H1 (cell line): ENCODE data around the gene ADK. TPM values are rescaled to one million over a fixed set of nuclear protein-coding genes. Genes with fewer than 3 reads are reported as not detected.

ENCODE experiments used
- CHD1 ChIP-seq: IDR thresholded peaks from 2 replicates; pipeline ENCODE4 v1.6.1; 2012; ENCODE audit warnings: low read depth, low read length, improper control_type of control experiment
- EGR1 ChIP-seq: IDR thresholded peaks from 2 replicates; pipeline ENCODE4 v1.6.1; 2011; ENCODE audit warnings: low read depth, low read length, borderline replicate concordance
- GTF2F1 ChIP-seq: IDR thresholded peaks from 2 replicates; pipeline ENCODE4 v1.6.1; 2012; ENCODE audit warnings: low read depth, low read length, improper control_type of control experiment, borderline replicate concordance
- polyA plus RNA-seq, 7 experiments: library from polyadenylated mRNA; depleted of rRNA in 3 of 7; stranded (reverse) in 5 of 7; unstranded in 2 of 7; fragments of >200 nt in 5 of 7; fragments of 200-250 nt in 2 of 7; gene quantifications; 1 replicate in 5 of 7; 2 replicates in 1 of 7; 4 replicates in 1 of 7; pipeline versions ENCODE4 v1.2.1 to v1.2.3, GENCODE V29; 2011 to 2013; ENCODE audit warnings: missing spikeins in 2 of 7, mixed read lengths in 2 of 7
- total RNA-seq: library from RNA; stranded (reverse); fragmentation: NEBNext Ultra II Directional; extraction: Animal tissue kit (Norgen Biotek cat#: 25700); gene quantifications from 2 replicates; pipeline ENCODE4 v1.2.1, GENCODE V29; 2021

Gene ADK
- total and polyA plus RNA-seq, 2 of the 8 experiments (the other 6 are each of a cell fraction or from before 2014, with no cell fraction given) = 12.3 to 42.4 TPM

DNA sequence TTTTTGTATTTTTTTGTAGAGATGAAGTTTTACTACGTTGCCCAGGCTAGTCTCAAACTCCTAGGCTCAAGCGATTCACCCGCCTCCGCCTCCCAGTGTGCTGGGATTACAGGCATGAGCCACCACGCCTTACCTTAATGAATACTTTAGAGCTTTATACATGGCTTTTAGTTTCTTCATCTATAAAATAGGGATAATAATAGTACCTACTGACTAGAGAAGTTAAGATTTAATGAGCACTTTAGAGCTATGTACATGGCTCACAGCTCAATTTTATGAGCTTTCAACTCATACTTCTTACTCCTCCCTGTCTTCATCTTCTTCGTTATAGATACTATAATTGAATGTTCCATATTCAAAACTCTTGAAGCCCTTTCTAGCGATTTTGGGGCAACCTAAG lies 445.7 kb downstream of the ADK start (continued):
- TF ChIP-seq EGR1 (no peak), GTF2F1 (no peak), CHD1 (no peak)
